ENCODE results near the gene FAM25A. TPM values are rescaled to one million over a fixed set of nuclear protein-coding genes. Genes with fewer than 3 reads are reported as not detected.

FAM25A gene
- total RNA-seq, 2 donors from 2014 or later: not detected

GRCh38 chr10:87058171-87058570, 38.1 kb downstream of the FAM25A start:
- ATAC-seq (replicated peaks in 1 of 2): no peak

GRCh38 chr10:87059401-87059800, 39.3 kb downstream of the FAM25A start:
- no peak for ATAC-seq (replicated peaks in 1 of 2)
- H3K27ac Mint-ChIP-seq: no peak overlapping the region

More at GRCh38 chr10:87058171-87058570, 38.1 kb downstream of the FAM25A start:
- Mint-ChIP-seq H3K27ac (no peak overlapping the region), H3K27me3 (ENCODE audit: low read depth) (no peaks in the 10 kb centered on the region), H3K9me3 (no peaks in the 10 kb centered on the region), H3K4me1 (ENCODE audit: low read depth) (no peaks in the 10 kb centered on the region), H3K4me3 (no peak overlapping the region), H3K36me3 (ENCODE audit: insufficient read depth in 2 of 2) (peaks cover 2 to 19% of the 10 kb centered on the region in 2 donors)
- no peak for DNase-seq

GRCh38 chr10:87060280-87060928, 40.3 kb downstream of the FAM25A start:
- Mint-ChIP-seq H3K4me1 (ENCODE audit: low read depth) (no peaks in the 10 kb centered on the region), H3K4me3 (no peak overlapping the region), H3K27me3 (ENCODE audit: low read depth) (no peaks in the 10 kb centered on the region), H3K9me3 (no peaks in the 10 kb centered on the region), H3K36me3 (ENCODE audit: insufficient read depth in 2 of 2) (peaks cover 2 to 24% of the 10 kb centered on the region in 2 donors), H3K27ac (no peak overlapping the region)
- ATAC-seq (replicated peaks in 1 of 2) (no peak), DNase-seq (no peak)

More at GRCh38 chr10:87059401-87059800, 39.3 kb downstream of the FAM25A start:
- H3K4me1 Mint-ChIP-seq (ENCODE audit: low read depth): no peaks in the 10 kb centered on the region
- peaks cover 2 to 24% of the 10 kb centered on the region in 2 donors for H3K36me3 Mint-ChIP-seq (ENCODE audit: insufficient read depth in 2 of 2)
- H3K9me3 Mint-ChIP-seq: no peaks in the 10 kb centered on the region
- DNase-seq: no peak
- no peaks in the 10 kb centered on the region for H3K27me3 Mint-ChIP-seq (ENCODE audit: low read depth)
- no peak overlapping the region for H3K4me3 Mint-ChIP-seq

- DNase-seq (no peak), ATAC-seq (replicated peaks in 1 of 2) (no peak)
- Mint-ChIP-seq H3K27me3 (ENCODE audit: low read depth) (no peaks in the 10 kb centered on the region), H3K36me3 (ENCODE audit: insufficient read depth in 2 of 2) (peaks cover 8 to 34% of the 10 kb centered on the region in 2 donors), H3K4me1 (ENCODE audit: low read depth) (no peaks in the 10 kb centered on the region), H3K4me3 (no peak overlapping the region), H3K9me3 (no peaks in the 10 kb centered on the region), H3K27ac (no peak overlapping the region)
Observed at GRCh38 chr10:87064651-87065050, 44.6 kb downstream of the FAM25A start.

GRCh38 chr10:87066178-87066577, 46.1 kb downstream of the FAM25A start:
- peak overlapping the region; percentile 69 for H3K27ac Mint-ChIP-seq
- H3K36me3 Mint-ChIP-seq (ENCODE audit: insufficient read depth in 2 of 2): peaks cover 8 to 28% of the 10 kb centered on the region in 2 donors
- ATAC-seq (replicated peaks in 1 of 2) (no peak), DNase-seq (no peak)
- no peaks in the 10 kb centered on the region for H3K27me3 Mint-ChIP-seq (ENCODE audit: low read depth)
- H3K4me1 Mint-ChIP-seq (ENCODE audit: low read depth): no peaks in the 10 kb centered on the region
- H3K9me3 Mint-ChIP-seq: no peaks in the 10 kb centered on the region
- H3K4me3 Mint-ChIP-seq: no peak overlapping the region

- no peak for ATAC-seq (replicated peaks in 1 of 2)
- no peaks in the 10 kb centered on the region for H3K27me3 Mint-ChIP-seq (ENCODE audit: low read depth)
Observed at GRCh38 chr10:87066865-87067264, 46.8 kb downstream of the FAM25A start.

GRCh38 chr10:87068281-87068680, 48.2 kb downstream of the FAM25A start:
- ATAC-seq (replicated peaks in 1 of 2): no peak
- no peak for DNase-seq
- Mint-ChIP-seq H3K36me3 (ENCODE audit: insufficient read depth in 2 of 2) (peaks cover 11 to 35% of the 10 kb centered on the region in 2 donors), H3K27ac (no peak overlapping the region), H3K4me3 (no peak overlapping the region), H3K4me1 (ENCODE audit: low read depth) (no peaks in the 10 kb centered on the region), H3K9me3 (no peaks in the 10 kb centered on the region), H3K27me3 (ENCODE audit: low read depth) (no peaks in the 10 kb centered on the region)

More at GRCh38 chr10:87066865-87067264, 46.8 kb downstream of the FAM25A start:
- no peaks in the 10 kb centered on the region for H3K4me1 Mint-ChIP-seq (ENCODE audit: low read depth)
- no peaks in the 10 kb centered on the region for H3K9me3 Mint-ChIP-seq
- peak overlapping the region; percentile 69 for H3K27ac Mint-ChIP-seq
- no peak overlapping the region for H3K4me3 Mint-ChIP-seq
- DNase-seq: no peak
- peaks cover 11 to 34% of the 10 kb centered on the region in 2 donors for H3K36me3 Mint-ChIP-seq (ENCODE audit: insufficient read depth in 2 of 2)

- H3K4me1 Mint-ChIP-seq (ENCODE audit: low read depth): peaks cover 5% of the 10 kb centered on the region
- no peak overlapping the region for H3K27ac Mint-ChIP-seq
- H3K4me3 Mint-ChIP-seq: no peak overlapping the region
- no peak for DNase-seq
- ATAC-seq (replicated peaks in 1 of 2): no peak
- H3K36me3 Mint-ChIP-seq (ENCODE audit: insufficient read depth in 2 of 2): peaks cover 7 to 21% of the 10 kb centered on the region in 2 donors
- no peaks in the 10 kb centered on the region for H3K9me3 Mint-ChIP-seq
- no peaks in the 10 kb centered on the region for H3K27me3 Mint-ChIP-seq (ENCODE audit: low read depth)
Observed at GRCh38 chr10:87072449-87072848, 52.4 kb downstream of the FAM25A start.

Other genes starting within 250 kb of the FAM25A start
- under 1 TPM in 1 of 2 donors, not detected in 1; 0.05 TPM for gene MMRN2, start 62.7 kb upstream of the FAM25A start, total RNA-seq
- not detected for gene SNCG, start 61.7 kb upstream of the FAM25A start, total RNA-seq
- not detected for gene ADIRF, start 51.8 kb upstream of the FAM25A start, total RNA-seq
- 100 to 1,000 TPM; 123 to 160 TPM for gene GLUD1, start 74.5 kb downstream of the FAM25A start, total RNA-seq
- 10 to 100 TPM; 28.7 to 33.3 TPM for gene SHLD2, start 74.9 kb downstream of the FAM25A start, total RNA-seq
- gene NUTM2A, start 205.2 kb downstream of the FAM25A start, total RNA-seq: under 1 TPM; 0.19 to 0.35 TPM

Data from activated T-cell treated with anti-CD3 and anti-CD28 coated beads, Interleukin-2, amount 50 U/mL, for 72 hours (primary cell).